ENCODE results near the gene RNPS1.

RNPS1 gene

DNA sequence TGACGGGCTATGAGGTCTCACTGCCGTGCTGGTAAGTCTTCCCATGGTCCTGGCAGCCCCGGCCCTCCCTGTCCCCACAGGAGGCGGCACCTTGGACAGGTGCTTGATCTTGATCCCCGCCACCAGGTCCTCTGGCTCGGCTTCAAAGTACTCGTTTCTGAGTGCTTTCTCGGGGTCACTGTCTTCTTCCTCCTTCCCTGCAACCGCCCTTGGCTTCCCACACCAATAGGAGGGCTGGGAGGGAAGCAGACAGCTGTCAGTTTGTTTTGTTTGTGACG is 31.9 kb upstream of the RNPS1 start:
- no peak overlapping the region for H3K4me3 ChIP-seq (ENCODE audit: low read length)
- H3K36me3 ChIP-seq (replicated peaks; ENCODE audit: low read depth, low read length) = no peaks in the 10 kb centered on the region
- H3K4me1 ChIP-seq (ENCODE audit: low read length) = peaks cover 16% of the 10 kb centered on the region
- H3K9me3 ChIP-seq (ENCODE audit: insufficient read depth, low read length) = no peaks in the 10 kb centered on the region
- no peaks in the 10 kb centered on the region for H3K79me2 ChIP-seq (ENCODE audit: low read length)
- H3K9ac ChIP-seq (ENCODE audit: low read length) = no peak overlapping the region
- H4K20me1 ChIP-seq (ENCODE audit: insufficient read depth, low read length) = no peaks in the 10 kb centered on the region
- H2AFZ ChIP-seq (ENCODE audit: low read depth, low read length) = no peak overlapping the region
- no peak overlapping the region for H3K27ac ChIP-seq (ENCODE audit: low read length)
- H3K4me2 ChIP-seq (ENCODE audit: low read length) = no peak overlapping the region
- TF ChIP-seq EZH2phosphoT487 (IDR thresholded peaks at IDR 0.05; ENCODE audit: low read depth) (no peak), CTCF (IDR thresholded peaks at IDR 0.05; ENCODE audit: low read depth, low read length) (no peak)
- 0 out of 2 replicates have a peak, but pooled peaks cover 5% of the 10 kb centered on the region for H3K27me3 ChIP-seq (ENCODE audit: low read depth, low read length)

GRCh38 chr16:2299121-2299914 is 31.4 kb upstream of the RNPS1 start:
- H2AFZ ChIP-seq (ENCODE audit: low read depth, low read length) = no peak overlapping the region
- no peaks in the 10 kb centered on the region for H3K9me3 ChIP-seq (ENCODE audit: insufficient read depth, low read length)
- 0 out of 2 replicates have a peak, but pooled peaks cover 5% of the 10 kb centered on the region for H3K27me3 ChIP-seq (ENCODE audit: low read depth, low read length)
- no peaks in the 10 kb centered on the region for H4K20me1 ChIP-seq (ENCODE audit: insufficient read depth, low read length)
- H3K79me2 ChIP-seq (ENCODE audit: low read length) = no peaks in the 10 kb centered on the region
- H3K4me2 ChIP-seq (ENCODE audit: low read length) = no peak overlapping the region
- no peak overlapping the region for H3K27ac ChIP-seq (ENCODE audit: low read length)
- no peaks in the 10 kb centered on the region for H3K36me3 ChIP-seq (replicated peaks; ENCODE audit: low read depth, low read length)
- TF ChIP-seq EZH2phosphoT487 (IDR thresholded peaks at IDR 0.05; ENCODE audit: low read depth) (no peak), CTCF (IDR thresholded peaks at IDR 0.05; ENCODE audit: low read depth, low read length) (no peak)
- H3K4me3 ChIP-seq (ENCODE audit: low read length) = no peak overlapping the region
- no peak overlapping the region for H3K9ac ChIP-seq (ENCODE audit: low read length)
- peaks cover 16% of the 10 kb centered on the region for H3K4me1 ChIP-seq (ENCODE audit: low read length)

DNA sequence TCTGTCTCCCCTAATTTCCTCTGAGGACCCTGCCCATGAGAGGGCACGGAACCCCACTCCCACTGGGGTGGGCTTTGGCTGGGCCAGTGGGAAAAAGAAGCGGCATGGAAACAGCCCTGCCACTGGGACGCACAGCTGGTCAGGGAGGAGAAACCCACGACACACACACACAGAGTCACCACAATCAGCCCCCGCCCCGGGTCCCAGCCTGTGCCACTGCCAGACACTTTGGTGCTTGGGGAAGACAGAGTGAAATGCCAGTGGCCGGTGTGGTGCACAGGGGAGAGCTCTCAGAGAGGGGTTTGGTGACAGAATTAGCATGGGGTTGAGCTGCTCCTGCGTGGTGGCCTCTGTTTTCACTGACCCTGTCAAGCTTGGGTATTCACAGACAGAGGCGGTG is 30.7 kb upstream of the RNPS1 start:
- H3K4me2 ChIP-seq (ENCODE audit: low read length) = no peak overlapping the region
- H3K36me3 ChIP-seq (replicated peaks; ENCODE audit: low read depth, low read length) = no peaks in the 10 kb centered on the region
- no peaks in the 10 kb centered on the region for H3K79me2 ChIP-seq (ENCODE audit: low read length)
- H4K20me1 ChIP-seq (ENCODE audit: insufficient read depth, low read length) = no peaks in the 10 kb centered on the region
- no peak overlapping the region for H3K27ac ChIP-seq (ENCODE audit: low read length)
- no peak overlapping the region for H2AFZ ChIP-seq (ENCODE audit: low read depth, low read length)
- TF ChIP-seq EZH2phosphoT487 (IDR thresholded peaks at IDR 0.05; ENCODE audit: low read depth) (no peak), CTCF (IDR thresholded peaks at IDR 0.05; ENCODE audit: low read depth, low read length) (no peak)
- no peak overlapping the region for H3K9ac ChIP-seq (ENCODE audit: low read length)
- H3K9me3 ChIP-seq (ENCODE audit: insufficient read depth, low read length) = no peaks in the 10 kb centered on the region
- peaks cover 16% of the 10 kb centered on the region for H3K4me1 ChIP-seq (ENCODE audit: low read length)
- H3K27me3 ChIP-seq (ENCODE audit: low read depth, low read length) = 0 out of 2 replicates have a peak, but pooled peaks cover 5% of the 10 kb centered on the region
- no peak overlapping the region for H3K4me3 ChIP-seq (ENCODE audit: low read length)

DNA sequence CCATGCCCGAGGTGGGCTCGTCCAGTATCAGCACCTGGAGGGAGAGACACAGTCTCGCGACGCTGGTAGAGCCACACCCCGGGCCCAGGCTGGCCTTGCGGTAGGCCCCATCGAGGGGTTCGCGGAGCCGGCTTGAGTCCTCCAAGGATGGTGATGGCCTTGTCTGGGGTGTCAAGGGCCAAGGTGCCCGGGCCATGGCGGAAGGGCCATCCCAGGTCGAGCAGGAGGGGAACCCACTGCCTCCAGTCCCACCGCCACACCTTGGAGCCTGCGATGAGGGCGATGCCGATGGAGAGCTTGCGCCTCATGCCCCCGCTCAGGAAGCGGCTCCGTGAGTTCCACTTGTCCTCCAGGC is 29.6 kb upstream of the RNPS1 start:
- Histone ChIP-seq H3K9me3 (ENCODE audit: insufficient read depth, low read length) (no peaks in the 10 kb centered on the region), H3K79me2 (ENCODE audit: low read length) (no peaks in the 10 kb centered on the region), H3K36me3 (replicated peaks; ENCODE audit: low read depth, low read length) (no peaks in the 10 kb centered on the region), H3K4me3 (ENCODE audit: low read length) (no peak overlapping the region), H3K4me2 (ENCODE audit: low read length) (no peak overlapping the region), H3K4me1 (ENCODE audit: low read length) (peaks cover 16% of the 10 kb centered on the region), H3K27me3 (ENCODE audit: low read depth, low read length) (0 out of 2 replicates have a peak, but pooled peaks cover 5% of the 10 kb centered on the region), H4K20me1 (ENCODE audit: insufficient read depth, low read length) (no peaks in the 10 kb centered on the region), H2AFZ (ENCODE audit: low read depth, low read length) (no peak overlapping the region), H3K9ac (ENCODE audit: low read length) (no peak overlapping the region), H3K27ac (ENCODE audit: low read length) (no peak overlapping the region)
- TF ChIP-seq EZH2phosphoT487 (IDR thresholded peaks at IDR 0.05; ENCODE audit: low read depth) (no peak), CTCF (IDR thresholded peaks at IDR 0.05; ENCODE audit: low read depth, low read length) (no peak)

Data from OCI-LY3 (cell line).